ENCODE results near the gene R3HCC1L. TPM values are rescaled to one million over a fixed set of nuclear protein-coding genes. Genes with fewer than 3 reads are reported as not detected.

R3HCC1L gene
- total and polyA plus RNA-seq, 9 of the 15 experiments (the other 6 are each of a cell fraction or from before 2014, with no cell fraction given), result 9.1 to 17.8 (median 12.6) TPM

DNA sequence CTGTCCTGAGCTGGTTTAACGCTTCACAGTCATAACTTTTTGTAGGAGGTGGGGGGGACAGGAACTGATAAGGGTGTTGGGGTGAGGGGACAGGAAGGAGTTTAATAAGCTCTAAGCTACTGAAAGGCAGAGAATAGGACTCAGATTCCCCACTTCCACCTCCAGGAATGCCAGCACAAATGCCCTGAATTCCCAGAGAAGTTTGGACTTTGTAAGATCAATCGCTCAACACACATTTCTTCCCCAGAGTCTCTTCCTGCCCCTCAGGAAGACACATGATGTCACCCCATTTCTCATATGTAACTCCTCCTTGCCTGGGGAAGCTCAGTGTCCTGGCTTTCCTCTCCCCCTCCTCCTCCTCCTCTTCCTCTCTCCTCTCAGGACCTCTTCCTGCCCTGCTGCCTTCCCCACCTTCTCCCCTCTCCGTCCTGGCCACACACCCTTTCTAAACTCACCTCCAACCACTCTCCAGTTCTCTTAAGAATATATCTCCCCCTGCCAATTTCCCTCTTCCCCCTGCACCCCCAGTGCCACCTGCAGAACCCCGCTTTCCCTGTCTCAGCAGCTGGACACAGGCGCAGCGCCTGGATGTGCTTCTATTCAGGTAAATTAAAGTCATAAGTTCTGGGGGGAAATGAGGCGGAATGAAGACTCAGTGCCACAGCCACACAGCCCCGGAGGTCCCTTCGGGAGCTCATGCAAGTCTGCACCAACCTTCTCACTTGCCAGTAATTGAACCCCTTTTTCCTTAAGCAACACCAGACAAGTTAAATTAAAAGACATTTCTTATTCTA is 138.8 kb downstream of the R3HCC1L start:
- Histone ChIP-seq H3K4me2 (ENCODE audit: insufficient read depth, low read length) (no peak overlapping the region), H2AFZ (ENCODE audit: low read depth, low read length) (no peak overlapping the region), H3K9me3 (replicated peaks; ENCODE audit: control insufficient read depth, insufficient read depth, low read depth, low read length) (no peaks in the 10 kb centered on the region), H3K9ac (ENCODE audit: insufficient read depth in 1 of 2, low read depth in 2 of 2, low read length in 2 of 2) (no peak overlapping the region), H3K4me3 (no peak overlapping the region), H4K20me1 (replicated peaks; ENCODE audit: control insufficient read depth, insufficient read depth, low read length) (no peaks in the 10 kb centered on the region), H3K27ac (ENCODE audit: extremely low read depth, low read depth, low read length) (no peak overlapping the region), H3K4me1 (replicated peaks in 1 of 2; ENCODE audit: control insufficient read depth in 2 of 2, insufficient read depth in 2 of 2, low read length in 2 of 2) (peaks cover 2 to 13% of the 10 kb centered on the region in 2 experiments; a peak in 3 of 5 replicates), H3K27me3 (ENCODE audit: control insufficient read depth in 2 of 2, insufficient read depth in 2 of 2, low read length in 2 of 2) (peaks cover 2 to 45% of the 10 kb centered on the region in 2 experiments; a peak in 4 of 5 replicates), H3K9me1 (ENCODE audit: control insufficient read depth, insufficient read depth, low read length) (no peaks in the 10 kb centered on the region), H3K79me2 (ENCODE audit: control insufficient read depth, insufficient read depth, low read length) (no peaks in the 10 kb centered on the region), H3K36me3 (ENCODE audit: control insufficient read depth, insufficient read depth, low read length) (no peaks in the 10 kb centered on the region)
- ChIA-PET CTCF (ENCODE audit: low intra/inter-chr PET ratio) (no interaction called here), POLR2A (interaction anchor here (0.6 kb wide), 1 partner anchor 40 kb away, joined by 3 read pairs; no protein-coding TSS in a partner anchor)
- intact Hi-C loops (cut with micrococcal nuclease) (no loop called here), in situ Hi-C loops (cut with MboI) (no loop called here)
- WGBS (ENCODE audit: insufficient coverage, low coverage, missing lambda C conversion rate), result 35% methylated on average over 8 of the region's 9 CpGs
- ATAC-seq (no peak), FAIRE-seq (no peak), DNase-seq (ENCODE audit: extremely low read depth in 1 of 4, low spot score in 3 of 4) (no peak)
- no TSS peak for BruUV-seq (replicated peaks)
- no peak for TF ChIP-seq SMAD2 (IDR thresholded peaks at IDR 0.05; ENCODE audit: low read depth, low read length)
- TF ChIP-seq SRF (CRISPR knock-in tag; IDR thresholded peaks at IDR 0.05), result no peak

DNA sequence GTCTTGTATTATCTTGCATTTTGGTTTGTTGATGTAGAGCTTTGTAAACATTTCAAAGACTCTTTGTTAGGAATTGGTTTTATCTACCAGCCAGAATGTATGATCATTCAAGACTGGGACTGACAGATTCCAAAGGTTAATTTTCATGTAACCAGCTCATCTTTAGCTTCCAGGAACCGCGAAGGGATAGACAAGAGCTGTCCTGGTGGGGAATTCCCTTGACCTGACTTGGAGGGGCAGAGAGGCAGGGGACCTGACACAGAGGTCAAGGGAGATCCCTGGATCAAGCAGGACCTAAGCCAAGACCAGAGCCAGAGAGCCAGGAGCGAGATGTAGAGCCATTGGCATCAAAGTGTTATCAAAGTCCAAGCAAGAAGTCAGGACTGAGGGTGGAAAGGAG is 140.1 kb downstream of the R3HCC1L start:
- H3K9me3 ChIP-seq (replicated peaks; ENCODE audit: control insufficient read depth, insufficient read depth, low read depth, low read length), result no peaks in the 10 kb centered on the region
- ChIA-PET CTCF (ENCODE audit: low intra/inter-chr PET ratio) (no interaction called here), POLR2A (no interaction called here)
- H3K27me3 ChIP-seq (ENCODE audit: control insufficient read depth in 2 of 2, insufficient read depth in 2 of 2, low read length in 2 of 2), result peaks cover 2 to 38% of the 10 kb centered on the region in 2 experiments; a peak in 4 of 5 replicates
- in situ Hi-C loops (cut with MboI), result no loop called here
- H2AFZ ChIP-seq (ENCODE audit: low read depth, low read length), result no peak overlapping the region
- H3K36me3 ChIP-seq (ENCODE audit: control insufficient read depth, insufficient read depth, low read length), result no peaks in the 10 kb centered on the region
- FAIRE-seq (no peak), ATAC-seq (no peak), DNase-seq (ENCODE audit: extremely low read depth in 1 of 4, low spot score in 3 of 4) (no peak)
- H3K79me2 ChIP-seq (ENCODE audit: control insufficient read depth, insufficient read depth, low read length), result no peaks in the 10 kb centered on the region
- no TSS peak for BruUV-seq (replicated peaks)
- intact Hi-C loops (cut with micrococcal nuclease), result no loop called here
- H3K4me3 ChIP-seq, result no peak overlapping the region
- H3K27ac ChIP-seq (ENCODE audit: extremely low read depth, low read depth, low read length), result no peak overlapping the region
- no peak overlapping the region for H3K4me2 ChIP-seq (ENCODE audit: insufficient read depth, low read length)
- no peaks in the 10 kb centered on the region for H3K9me1 ChIP-seq (ENCODE audit: control insufficient read depth, insufficient read depth, low read length)
- H3K9ac ChIP-seq (ENCODE audit: insufficient read depth in 1 of 2, low read depth in 2 of 2, low read length in 2 of 2), result no peak overlapping the region
- H3K4me1 ChIP-seq (replicated peaks in 1 of 2; ENCODE audit: control insufficient read depth in 2 of 2, insufficient read depth in 2 of 2, low read length in 2 of 2), result peaks cover 1 to 2% of the 10 kb centered on the region in 2 experiments; a peak in 2 of 5 replicates
- 0% methylated on average over 3 of the region's 3 CpGs for WGBS (ENCODE audit: insufficient coverage, low coverage, missing lambda C conversion rate)
- no peaks in the 10 kb centered on the region for H4K20me1 ChIP-seq (replicated peaks; ENCODE audit: control insufficient read depth, insufficient read depth, low read length)
- TF ChIP-seq ZNF121 (CRISPR knock-in tag; conservative IDR thresholded peaks at IDR 0.05) (no peak), ZC3H8 (IDR thresholded peaks at IDR 0.05) (no peak), GABPA (tag; conservative IDR thresholded peaks at IDR 0.05; ENCODE audit: low read depth) (no peak), COPS2 (conservative IDR thresholded peaks at IDR 0.05) (no peak), PCBP2 (IDR thresholded peaks at IDR 0.05; ENCODE audit: low read depth, low read length, poor library complexity, severe bottlenecking) (no peak), NR4A1 (CRISPR knock-in tag; IDR thresholded peaks at IDR 0.05) (no peak), NR4A1 (tag; IDR thresholded peaks at IDR 0.05) (no peak), SAFB (IDR thresholded peaks at IDR 0.05; ENCODE audit: borderline replicate concordance, low read depth, low read length) (no peak), DIDO1 (tag; IDR thresholded peaks at IDR 0.05; ENCODE audit: low read depth) (no peak)
- TF ChIP-seq, protein P1, sequence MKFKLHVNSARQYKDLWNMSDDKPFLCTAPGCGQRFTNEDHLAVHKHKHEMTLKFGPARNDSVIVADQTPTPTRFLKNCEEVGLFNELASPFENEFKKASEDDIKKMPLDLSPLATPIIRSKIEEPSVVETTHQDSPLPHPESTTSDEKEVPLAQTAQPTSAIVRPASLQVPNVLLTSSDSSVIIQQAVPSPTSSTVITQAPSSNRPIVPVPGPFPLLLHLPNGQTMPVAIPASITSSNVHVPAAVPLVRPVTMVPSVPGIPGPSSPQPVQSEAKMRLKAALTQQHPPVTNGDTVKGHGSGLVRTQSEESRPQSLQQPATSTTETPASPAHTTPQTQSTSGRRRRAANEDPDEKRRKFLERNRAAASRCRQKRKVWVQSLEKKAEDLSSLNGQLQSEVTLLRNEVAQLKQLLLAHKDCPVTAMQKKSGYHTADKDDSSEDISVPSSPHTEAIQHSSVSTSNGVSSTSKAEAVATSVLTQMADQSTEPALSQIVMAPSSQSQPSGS (CRISPR knock-in tag; IDR thresholded peaks at IDR 0.05), result no peak
